ENCODE measurements around the gene FADS1.
A peak's percentile ranks its signal among the peaks of the same experiment; 100 is the strongest.

DNA sequence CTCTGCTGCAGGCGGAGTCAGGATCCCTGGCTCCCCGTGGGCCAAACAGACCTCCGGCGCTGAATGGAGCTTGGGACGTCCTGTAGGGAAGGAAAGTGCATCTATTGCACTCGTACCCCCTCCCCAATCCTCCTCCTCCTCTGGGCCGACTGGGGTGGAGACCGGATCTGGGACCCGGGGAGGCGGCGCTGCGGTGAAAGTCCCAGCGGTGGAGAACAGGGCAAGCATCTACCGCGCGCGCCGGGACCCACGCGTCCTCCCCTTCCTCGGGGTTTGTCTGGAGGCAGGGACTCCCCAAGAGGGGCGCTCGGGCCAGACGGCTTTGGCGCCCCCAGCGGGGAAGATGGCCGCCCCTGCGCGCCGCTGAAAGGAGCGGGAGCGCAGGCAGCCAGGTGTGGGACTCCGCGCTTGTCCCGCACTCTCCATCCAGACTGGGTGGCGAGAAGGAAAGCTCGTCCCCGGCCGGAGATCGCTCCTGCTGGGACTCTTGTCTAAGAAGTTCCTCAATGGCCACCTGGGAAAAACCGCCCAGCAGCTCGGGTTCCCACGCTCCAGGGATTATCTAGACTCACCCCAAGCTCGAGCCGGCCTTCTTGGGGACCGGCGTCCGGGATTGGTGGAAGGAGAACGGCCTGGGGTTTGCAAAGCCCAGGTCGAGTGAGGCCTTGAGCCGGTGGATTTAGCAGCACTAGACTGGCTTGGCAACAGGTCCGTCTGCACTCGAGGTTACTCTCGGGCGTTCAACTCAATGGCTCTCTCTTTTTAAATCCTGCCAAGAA lies 12.0 kb upstream of the FADS1 start:
- no peak for TF ChIP-seq POLR2A (IDR thresholded peaks at IDR 0.05)
- TF ChIP-seq, protein P1, sequence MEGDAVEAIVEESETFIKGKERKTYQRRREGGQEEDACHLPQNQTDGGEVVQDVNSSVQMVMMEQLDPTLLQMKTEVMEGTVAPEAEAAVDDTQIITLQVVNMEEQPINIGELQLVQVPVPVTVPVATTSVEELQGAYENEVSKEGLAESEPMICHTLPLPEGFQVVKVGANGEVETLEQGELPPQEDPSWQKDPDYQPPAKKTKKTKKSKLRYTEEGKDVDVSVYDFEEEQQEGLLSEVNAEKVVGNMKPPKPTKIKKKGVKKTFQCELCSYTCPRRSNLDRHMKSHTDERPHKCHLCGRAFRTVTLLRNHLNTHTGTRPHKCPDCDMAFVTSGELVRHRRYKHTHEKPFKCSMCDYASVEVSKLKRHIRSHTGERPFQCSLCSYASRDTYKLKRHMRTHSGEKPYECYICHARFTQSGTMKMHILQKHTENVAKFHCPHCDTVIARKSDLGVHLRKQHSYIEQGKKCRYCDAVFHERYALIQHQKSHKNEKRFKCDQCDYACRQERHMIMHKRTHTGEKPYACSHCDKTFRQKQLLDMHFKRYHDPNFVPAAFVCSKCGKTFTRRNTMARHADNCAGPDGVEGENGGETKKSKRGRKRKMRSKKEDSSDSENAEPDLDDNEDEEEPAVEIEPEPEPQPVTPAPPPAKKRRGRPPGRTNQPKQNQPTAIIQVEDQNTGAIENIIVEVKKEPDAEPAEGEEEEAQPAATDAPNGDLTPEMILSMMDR (IDR thresholded peaks at IDR 0.05): peak in 2 of 3 experiments; percentile 11 to 48

Data from testis (tissue), 2 donors.